Stomach (tissue), 9 donors: Measurements from ENCODE around the gene CERS2. TPM values are rescaled to one million over a fixed set of nuclear protein-coding genes. Genes with fewer than 3 reads are reported as not detected.

Experiments used
- DNase-seq, 2 donors: peaks; one replicate each; pipeline versions ENCODE4 v3.0.0 to v3.0.0-alpha.2; 2013 to 2019
- H3K27ac ChIP-seq, 5 donors: fragments of 200-600 bp in 4 of 5; sonication (generic) in 4 of 5; one replicate each; pipeline ENCODE4 v1.5.1; 2013 to 2019; ENCODE audit warnings: mild to moderate bottlenecking in 1 of 5, moderate library complexity in 1 of 5
- H3K27me3 ChIP-seq, 3 donors: fragments of 200-600 bp; sonication (generic); one replicate each; pipeline ENCODE4 v1.5.1; 2017 to 2019; ENCODE audit warnings: mixed run types in 1 of 3
- H3K36me3 ChIP-seq, 4 donors: fragments of 200-600 bp; sonication (generic); 1 replicate in 3 of 4; 2 replicates in 1 of 4; pipeline ENCODE4 v1.5.1; 2016 to 2019
- H3K4me1 ChIP-seq, 4 donors: fragments of 200-600 bp; sonication (generic); one replicate each; pipeline ENCODE4 v1.5.1; 2016 to 2019
- H3K4me3 ChIP-seq, 4 donors: fragments of 200-600 bp; sonication (generic) in 3 of 4; one replicate each; pipeline ENCODE4 v1.5.1; 2016 to 2019; ENCODE audit warnings: mild to moderate bottlenecking in 1 of 4
- H3K9me3 ChIP-seq, 4 donors: fragments of 200-600 bp; sonication (generic); one replicate each; pipeline ENCODE4 v1.5.1; 2016 to 2019
- EP300 ChIP-seq: sonication (generic); formaldehyde crosslinking; IDR thresholded peaks from one replicate; pipeline ENCODE4 v1.6.1; 2017; ENCODE audit warnings: antibody characterized with exemption
- POLR2A ChIP-seq, 4 donors: fragments of 450-650 bp; IDR thresholded peaks; one replicate each; pipeline ENCODE4 v1.6.1; 2016; ENCODE audit warnings: antibody characterized with exemption in 4 of 4, control low read depth in 2 of 4, mild to moderate bottlenecking in 1 of 4, moderate library complexity in 1 of 4
- POLR2AphosphoS5 ChIP-seq, 3 donors: sonication (generic); formaldehyde crosslinking; IDR thresholded peaks; one replicate each; pipeline ENCODE4 v1.6.1; 2016; ENCODE audit warnings: antibody characterized with exemption in 3 of 3
- WGBS, 5 donors: extraction: QIAGEN DNeasy Blood & Tissue Kit in 3 of 5; methylation state at CpG; one replicate each; pipeline versions ENCODE4 v1.1.5 to v1.1.7; 2013 to 2018; 5-methylcytosine and 5-hydroxymethylcytosine counted together
- intact Hi-C: fragments of 100-400 bp; cut with DNase I; formaldehyde crosslinking; loops from one replicate; pipeline ENCODE4 v1.15.1; 2023; ENCODE audit warnings: low total_unique reads
- polyA plus RNA-seq, 3 donors: library from polyadenylated mRNA; stranded (reverse); fragments of 200-250 nt; gene quantifications; one replicate each; pipeline ENCODE4 v1.2.3, GENCODE V29; 2013
- small RNA-seq, 4 donors: library from RNA; depleted of rRNA; stranded (forward); fragments of <200 nt; gene quantifications; one replicate each; pipeline ENCODE3, GENCODE V24; 2016
- total RNA-seq, 5 donors: library from RNA; depleted of rRNA; stranded (reverse); fragments of >200 nt; gene quantifications; one replicate each; pipeline versions ENCODE4 v1.1.0 to v1.2.3, GENCODE V29; 2014 to 2016
- TF ChIP-seq, protein P1 (sequence below), 7 experiments: fragments of 450-650 bp in 4 of 7; fragments of 200-600 bp in 3 of 7; sonication (generic) in 3 of 7; IDR thresholded peaks; one replicate each; pipeline ENCODE4 v1.5.1; 2016 to 2019; ENCODE audit warnings: antibody characterized with exemption in 7 of 7, control low read depth in 2 of 7, mild to moderate bottlenecking in 1 of 7
- donor health status: healthy with polysubstance abuse.
- donor health status: Bipolar disorder and iron deficiency.
- donor health status: healthy.

The CERS2 gene
- total and polyA plus RNA-seq, 8 donors = 24.9 to 125 (median 106) TPM

- intact Hi-C loops = no loop called here
- no peaks in the 10 kb centered on the region for H3K27me3 ChIP-seq
- peak overlapping the region; percentile 68 to 93 (median 76) for H3K4me3 ChIP-seq
- 47 to 81% (median 78%) methylated on average over 22 to 23 of the region's 23 CpGs for WGBS, 5 donors
- H3K36me3 ChIP-seq = peaks cover 18 to 28% (median 26%) of the 10 kb centered on the region in 4 donors
- H3K27ac ChIP-seq = peak overlapping the region in 2 of 5 donors; percentile 90
- DNase-seq = peak in 1 of 2 donors; percentile 10
- TF ChIP-seq EP300 (no peak), POLR2AphosphoS5 (IDR thresholded peaks at IDR 0.05) (no peak), POLR2A (IDR thresholded peaks at IDR 0.05) (no peak)
- TF ChIP-seq, protein P1, sequence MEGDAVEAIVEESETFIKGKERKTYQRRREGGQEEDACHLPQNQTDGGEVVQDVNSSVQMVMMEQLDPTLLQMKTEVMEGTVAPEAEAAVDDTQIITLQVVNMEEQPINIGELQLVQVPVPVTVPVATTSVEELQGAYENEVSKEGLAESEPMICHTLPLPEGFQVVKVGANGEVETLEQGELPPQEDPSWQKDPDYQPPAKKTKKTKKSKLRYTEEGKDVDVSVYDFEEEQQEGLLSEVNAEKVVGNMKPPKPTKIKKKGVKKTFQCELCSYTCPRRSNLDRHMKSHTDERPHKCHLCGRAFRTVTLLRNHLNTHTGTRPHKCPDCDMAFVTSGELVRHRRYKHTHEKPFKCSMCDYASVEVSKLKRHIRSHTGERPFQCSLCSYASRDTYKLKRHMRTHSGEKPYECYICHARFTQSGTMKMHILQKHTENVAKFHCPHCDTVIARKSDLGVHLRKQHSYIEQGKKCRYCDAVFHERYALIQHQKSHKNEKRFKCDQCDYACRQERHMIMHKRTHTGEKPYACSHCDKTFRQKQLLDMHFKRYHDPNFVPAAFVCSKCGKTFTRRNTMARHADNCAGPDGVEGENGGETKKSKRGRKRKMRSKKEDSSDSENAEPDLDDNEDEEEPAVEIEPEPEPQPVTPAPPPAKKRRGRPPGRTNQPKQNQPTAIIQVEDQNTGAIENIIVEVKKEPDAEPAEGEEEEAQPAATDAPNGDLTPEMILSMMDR (IDR thresholded peaks at IDR 0.05) = no peak
- no peaks in the 10 kb centered on the region for H3K9me3 ChIP-seq
- H3K4me1 ChIP-seq = peaks cover 8 to 28% (median 18%) of the 10 kb centered on the region in 4 donors
Measured at GRCh38 chr1:150925080-150925479, 49.6 kb downstream of the CERS2 start.

GRCh38 chr1:150922519-150922975, 52.1 kb downstream of the CERS2 start:
- H3K4me3 ChIP-seq = no peak overlapping the region
- TF ChIP-seq EP300 (no peak), POLR2AphosphoS5 (IDR thresholded peaks at IDR 0.05) (peak in 1 of 3 donors; percentile 71)
- TF ChIP-seq, protein P1 (IDR thresholded peaks at IDR 0.05) = peak in 5 of 7 experiments; percentile 40 to 74 (median 59)
- intact Hi-C loops = loop anchor here (5.0 kb wide), 1 partner anchor 50 kb away; no protein-coding TSS in a partner anchor
- DNase-seq = peak; percentile 72 to 85
- H3K4me1 ChIP-seq = peaks cover 8 to 22% (median 14%) of the 10 kb centered on the region in 4 donors
- H3K36me3 ChIP-seq = peaks cover 0 to 3% (median under 1%) of the 10 kb centered on the region in 4 donors
- no peak overlapping the region for H3K27ac ChIP-seq
- WGBS, 5 donors = 33 to 40% (median 37%) methylated on average over 2 of the region's 2 CpGs
- H3K9me3 ChIP-seq = no peaks in the 10 kb centered on the region
- no peaks in the 10 kb centered on the region for H3K27me3 ChIP-seq

GRCh38 chr1:150917387-150917786, 57.2 kb downstream of the CERS2 start:
- H3K9me3 ChIP-seq = no peaks in the 10 kb centered on the region
- 43 to 65% (median 52%) methylated on average over 7 of the region's 7 CpGs for WGBS, 5 donors
- no peak overlapping the region for H3K4me3 ChIP-seq
- no peaks in the 10 kb centered on the region for H3K36me3 ChIP-seq
- intact Hi-C loops = no loop called here
- peaks cover 0 to 4% (median under 1%) of the 10 kb centered on the region in 4 donors for H3K4me1 ChIP-seq
- TF ChIP-seq EP300 = no peak
- TF ChIP-seq, protein P1 (IDR thresholded peaks at IDR 0.05) = no peak
- TF ChIP-seq POLR2AphosphoS5 (IDR thresholded peaks at IDR 0.05) = no peak
- no peak for TF ChIP-seq POLR2A (IDR thresholded peaks at IDR 0.05)
- H3K27me3 ChIP-seq = no peaks in the 10 kb centered on the region
- H3K27ac ChIP-seq = no peak overlapping the region
- no peak for DNase-seq

Small RNA genes within 50 kb of the gene (small RNA-seq; reads per million reads assigned to genes)
- gene RNU6-884P = 0 reads per million in 4 donors

Other genes with a start within 250 kb of the CERS2 start
- gene CTSS, start 209.1 kb downstream of the CERS2 start, total RNA-seq = 100 to 1,000 TPM in 2 of 5 donors, 10 to 100 TPM in 2, 1 to 10 TPM in 1; 5.8 to 194 (median 54.8) TPM
- 10 to 100 TPM; 16.2 to 39.9 (median 17.7) TPM for gene CTSS, start 209.1 kb downstream of the CERS2 start, polyA plus RNA-seq
- gene CTSK, start 166.6 kb downstream of the CERS2 start, total RNA-seq = 10 to 100 TPM in 3 of 5 donors, 1 to 10 TPM in 2; 7.6 to 49.8 (median 12.2) TPM
- 10 to 100 TPM; 12.5 to 17.3 (median 14.8) TPM for gene CTSK, start 166.6 kb downstream of the CERS2 start, polyA plus RNA-seq
- gene ARNT, start 98.2 kb downstream of the CERS2 start, total RNA-seq = 10 to 100 TPM; 23.8 to 64.7 (median 53.1) TPM
- 10 to 100 TPM in 2 of 3 donors, 1 to 10 TPM in 1; 8.9 to 20.2 (median 19.7) TPM for gene ARNT, start 98.2 kb downstream of the CERS2 start, polyA plus RNA-seq
- not detected for gene CTXND2, start 87.7 kb downstream of the CERS2 start, total RNA-seq
- gene CTXND2, start 87.7 kb downstream of the CERS2 start, polyA plus RNA-seq = not detected
- gene SETDB1, start 48.5 kb downstream of the CERS2 start, total RNA-seq = 10 to 100 TPM; 25.4 to 77.3 (median 56.0) TPM
- gene SETDB1, start 48.5 kb downstream of the CERS2 start, polyA plus RNA-seq = 10 to 100 TPM; 13.8 to 19.6 (median 17.3) TPM
- not detected for gene ANXA9, start 7.5 kb upstream of the CERS2 start, total RNA-seq
- under 1 TPM; 0.44 to 0.63 (median 0.46) TPM for gene ANXA9, start 7.5 kb upstream of the CERS2 start, polyA plus RNA-seq
- 10 to 100 TPM; 19.1 to 60.0 (median 40.6) TPM for gene MINDY1, start 32.1 kb upstream of the CERS2 start, total RNA-seq
- gene MINDY1, start 32.1 kb upstream of the CERS2 start, polyA plus RNA-seq = 10 to 100 TPM in 2 of 3 donors, 1 to 10 TPM in 1; 9.8 to 18.8 (median 16.1) TPM
- 100 to 1,000 TPM in 1 of 5 donors, 10 to 100 TPM in 3, 1 to 10 TPM in 1; 2.9 to 118 (median 21.2) TPM for gene PRUNE1, start 33.6 kb upstream of the CERS2 start, total RNA-seq
- 10 to 100 TPM; 10.8 to 12.7 (median 11.7) TPM for gene PRUNE1, start 33.6 kb upstream of the CERS2 start, polyA plus RNA-seq
- gene BNIPL, start 61.8 kb upstream of the CERS2 start, total RNA-seq = 1 to 10 TPM in 1 of 5 donors, not detected in 4; 1.3 TPM
- gene BNIPL, start 61.8 kb upstream of the CERS2 start, polyA plus RNA-seq = 10 to 100 TPM in 1 of 3 donors, under 1 TPM in 1, not detected in 1; 0.25 to 35.1 TPM
- 1 to 10 TPM in 4 of 5 donors, under 1 TPM in 1; 0.73 to 6.4 (median 3.5) TPM for gene C1orf56, start 72.9 kb upstream of the CERS2 start, total RNA-seq
- 1 to 10 TPM; 2.4 to 6.0 (median 2.5) TPM for gene C1orf56, start 72.9 kb upstream of the CERS2 start, polyA plus RNA-seq
- gene CDC42SE1, start 84.8 kb upstream of the CERS2 start, total RNA-seq = 10 to 100 TPM; 28.1 to 90.3 (median 52.5) TPM
- 10 to 100 TPM; 41.6 to 49.2 (median 47.1) TPM for gene CDC42SE1, start 84.8 kb upstream of the CERS2 start, polyA plus RNA-seq
- 10 to 100 TPM in 1 of 5 donors, 1 to 10 TPM in 1, under 1 TPM in 1, not detected in 2; 0.72 to 14.0 (median 3.1) TPM for gene MLLT11, start 85.6 kb upstream of the CERS2 start, total RNA-seq
- gene MLLT11, start 85.6 kb upstream of the CERS2 start, polyA plus RNA-seq = 1 to 10 TPM; 1.1 to 2.4 (median 1.4) TPM
- 10 to 100 TPM in 2 of 5 donors, 1 to 10 TPM in 3; 5.2 to 52.2 (median 8.8) TPM for gene GABPB2, start 95.9 kb upstream of the CERS2 start, total RNA-seq
- gene GABPB2, start 95.9 kb upstream of the CERS2 start, polyA plus RNA-seq = 1 to 10 TPM; 3.9 to 5.4 (median 4.3) TPM
- 10 to 100 TPM in 2 of 5 donors, 1 to 10 TPM in 3; 4.4 to 12.3 (median 8.1) TPM for gene SEMA6C, start 171.8 kb upstream of the CERS2 start, total RNA-seq
- gene SEMA6C, start 171.8 kb upstream of the CERS2 start, polyA plus RNA-seq = 10 to 100 TPM in 2 of 3 donors, 1 to 10 TPM in 1; 7.1 to 13.9 (median 13.0) TPM
- gene TNFAIP8L2, start 181.8 kb upstream of the CERS2 start, total RNA-seq = 10 to 100 TPM in 2 of 5 donors, 1 to 10 TPM in 1, not detected in 2; 2.0 to 19.4 (median 15.2) TPM
- gene TNFAIP8L2, start 181.8 kb upstream of the CERS2 start, polyA plus RNA-seq = 1 to 10 TPM; 3.2 to 9.5 (median 4.1) TPM
- gene LYSMD1, start 191.1 kb upstream of the CERS2 start, total RNA-seq = 10 to 100 TPM in 1 of 5 donors, 1 to 10 TPM in 4; 1.7 to 10.3 (median 4.5) TPM
- 1 to 10 TPM; 4.0 to 5.3 (median 4.7) TPM for gene LYSMD1, start 191.1 kb upstream of the CERS2 start, polyA plus RNA-seq
- 10 to 100 TPM in 3 of 5 donors, 1 to 10 TPM in 2; 4.5 to 57.8 (median 12.0) TPM for gene SCNM1, start 191.3 kb upstream of the CERS2 start, total RNA-seq
- 10 to 100 TPM; 35.2 to 66.3 (median 64.5) TPM for gene SCNM1, start 191.3 kb upstream of the CERS2 start, polyA plus RNA-seq
- gene TMOD4, start 201.1 kb upstream of the CERS2 start, total RNA-seq = not detected
- gene TMOD4, start 201.1 kb upstream of the CERS2 start, polyA plus RNA-seq = 1 to 10 TPM in 1 of 3 donors, not detected in 2; 1.2 TPM
- gene VPS72, start 215.4 kb upstream of the CERS2 start, total RNA-seq = 10 to 100 TPM; 19.1 to 61.6 (median 32.1) TPM
- gene VPS72, start 215.4 kb upstream of the CERS2 start, polyA plus RNA-seq = 10 to 100 TPM; 27.8 to 32.6 (median 30.2) TPM
- 100 to 1,000 TPM in 2 of 5 donors, 10 to 100 TPM in 3; 36.8 to 156 (median 94.6) TPM for gene PIP5K1A, start 223.7 kb upstream of the CERS2 start, total RNA-seq
- 10 to 100 TPM in 2 of 3 donors, 1 to 10 TPM in 1; 8.4 to 13.4 (median 11.4) TPM for gene PIP5K1A, start 223.7 kb upstream of the CERS2 start, polyA plus RNA-seq